Endothelial cell of umbilical vein (primary cell): ENCODE results near the gene PRKAG1.

Source experiments
- CTCF ChIP-seq, 2 donors: IDR thresholded peaks; 1 replicate in 1 of 2; 2 replicates in 1 of 2; pipeline ENCODE4 v1.5.1; 2011; ENCODE audit warnings: low read length in 2 of 2, mild to moderate bottlenecking in 2 of 2, moderate library complexity in 2 of 2, control low read depth in 1 of 2, inconsistent platforms in 1 of 2, low read depth in 1 of 2; ENCODE audit not compliant: insufficient read depth in 1 of 2; ENCODE audit errors: extremely low read depth in 1 of 2
- EZH2 ChIP-seq: IDR thresholded peaks from 2 replicates; pipeline ENCODE4 v1.6.1; 2012; ENCODE audit warnings: borderline replicate concordance, low read depth, mild to moderate bottlenecking, moderate library complexity, low read length, inconsistent platforms; ENCODE audit not compliant: severe bottlenecking
- FOS ChIP-seq: IDR thresholded peaks from 2 replicates; pipeline ENCODE4 v1.6.1; 2011; ENCODE audit warnings: mild to moderate bottlenecking, low read length, moderate library complexity, borderline replicate concordance; ENCODE audit not compliant: insufficient read depth
- GATA2 ChIP-seq: IDR thresholded peaks from 2 replicates; pipeline ENCODE4 v1.7.0; 2011; ENCODE audit warnings: low read depth, mild to moderate bottlenecking, moderate library complexity, mixed read lengths, low read length; ENCODE audit not compliant: insufficient read length, insufficient read depth
- MYC ChIP-seq: IDR thresholded peaks from one replicate; pipeline ENCODE4 v1.6.1; 2011; ENCODE audit warnings: mild to moderate bottlenecking, low read depth, low read length
- POLR2A ChIP-seq: IDR thresholded peaks from 2 replicates; pipeline ENCODE4 v1.6.1; 2012; ENCODE audit warnings: low read depth, mild to moderate bottlenecking, control low read depth, low read length
- POLR2AphosphoS5 ChIP-seq: IDR thresholded peaks from 2 replicates; pipeline ENCODE4 v1.6.1; 2012; ENCODE audit warnings: low read depth, mild to moderate bottlenecking, control low read depth, low read length, moderate library complexity; ENCODE audit not compliant: insufficient read depth
- TF ChIP-seq, protein P1 (sequence below): IDR thresholded peaks from 2 replicates; pipeline ENCODE4 v1.6.1; 2011; ENCODE audit not compliant: insufficient read depth, insufficient read length

DNA sequence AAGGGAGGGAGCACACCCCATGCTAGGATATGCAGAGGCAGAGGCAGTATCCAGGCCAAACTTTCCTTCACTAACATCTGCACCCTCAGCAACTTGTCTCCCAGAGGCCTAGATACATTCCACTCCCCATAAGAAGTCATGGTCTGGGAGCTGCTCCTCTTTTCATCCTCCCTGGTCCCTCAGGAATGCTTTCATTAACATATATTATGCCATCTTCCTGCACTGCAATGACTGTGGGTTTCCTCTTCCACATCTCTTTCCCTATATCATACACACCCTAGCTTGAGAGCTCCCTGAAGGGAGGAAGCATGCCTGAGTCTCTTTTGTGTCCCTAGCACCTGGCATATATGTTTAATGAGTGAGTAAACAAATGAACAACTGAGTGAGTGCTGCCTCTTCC, 28.0 kb downstream of the PRKAG1 start:
- no peak for TF ChIP-seq POLR2A
- no peak for TF ChIP-seq EZH2
- TF ChIP-seq GATA2, result no peak
- no peak for TF ChIP-seq CTCF (IDR thresholded peaks at IDR 0.05; ENCODE audit: extremely low read depth in 1 of 2, insufficient read depth in 1 of 2, low read depth in 1 of 2, low read length in 2 of 2)
- no peak for TF ChIP-seq POLR2AphosphoS5
- TF ChIP-seq, protein P1, sequence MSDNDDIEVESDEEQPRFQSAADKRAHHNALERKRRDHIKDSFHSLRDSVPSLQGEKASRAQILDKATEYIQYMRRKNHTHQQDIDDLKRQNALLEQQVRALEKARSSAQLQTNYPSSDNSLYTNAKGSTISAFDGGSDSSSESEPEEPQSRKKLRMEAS, result no peak
- no peak for TF ChIP-seq MYC
- no peak for TF ChIP-seq FOS
